ENCODE data around the gene ZNF780B. TPM values are rescaled to one million over a fixed set of nuclear protein-coding genes. Genes with fewer than 3 reads are reported as not detected.
A peak's percentile ranks its signal among the peaks of the same experiment; 100 is the strongest.
"Not testable (repeated sequence)": the region's sequence is repeated elsewhere in the genome, so short reads cannot be mapped to it uniquely, and the experiment has no call there.

The ZNF780B gene
- total RNA-seq (2014; rRNA removed; shearing (Covaris generic)) = 4.9 and 20.8 TPM in 2 replicates

GRCh38 chr19:40055832-40056504 is at the start of gene ZNF780B:
ZNF780B (minus strand) TSS chr19:40056231; CDS start chr19:40050332, 5,899 bp downstream.
- peak; percentile 69 for DNase-seq (ENCODE audit: low read depth)

GRCh38 chr19:40104754-40105153 is 48.7 kb upstream of the ZNF780B start:
- no peak for DNase-seq (ENCODE audit: low read depth)

GRCh38 chr19:40103600-40103999 is 47.6 kb upstream of the ZNF780B start:
- no peak for DNase-seq (ENCODE audit: low read depth)

GRCh38 chr19:40101813-40102212 is 45.8 kb upstream of the ZNF780B start:
- no peak for DNase-seq (ENCODE audit: low read depth)

GRCh38 chr19:40093416-40093815 is 37.4 kb upstream of the ZNF780B start:
- DNase-seq (ENCODE audit: low read depth) = no peak

- no peak for DNase-seq (ENCODE audit: low read depth)
Measured at GRCh38 chr19:40091205-40092129, 35.4 kb upstream of the ZNF780B start.

GRCh38 chr19:40090241-40091204 is 34.5 kb upstream of the ZNF780B start, which contains the start of gene ZNF780A:
ZNF780A (minus strand) TSS chr19:40090943; CDS start chr19:40084753, 6,190 bp downstream.
- DNase-seq (ENCODE audit: low read depth) = peak; percentile 81

- DNase-seq (ENCODE audit: low read depth) = no peak
Measured at GRCh38 chr19:40089462-40089861, 33.4 kb upstream of the ZNF780B start.

- no peak for DNase-seq (ENCODE audit: low read depth)
Measured at GRCh38 chr19:40088299-40089047, 32.4 kb upstream of the ZNF780B start.

GRCh38 chr19:40084948-40085347 is 28.9 kb upstream of the ZNF780B start:
- no peak for DNase-seq (ENCODE audit: low read depth)

- no peak for DNase-seq (ENCODE audit: low read depth)
Measured at GRCh38 chr19:40081411-40081810, 25.4 kb upstream of the ZNF780B start.

- no peak for DNase-seq (ENCODE audit: low read depth)
Measured at GRCh38 chr19:40080289-40080688, 24.3 kb upstream of the ZNF780B start.

GRCh38 chr19:40078377-40078776 is 22.3 kb upstream of the ZNF780B start:
- DNase-seq (ENCODE audit: low read depth) = no peak

GRCh38 chr19:40070058-40070457 is 14.0 kb upstream of the ZNF780B start:
- no peak for DNase-seq (ENCODE audit: low read depth)

GRCh38 chr19:40059624-40060023 is 3.6 kb upstream of the ZNF780B start:
- DNase-seq (ENCODE audit: low read depth) = no peak

GRCh38 chr19:40057166-40057565 is 1.1 kb upstream of the ZNF780B start:
- DNase-seq (ENCODE audit: low read depth) = no peak

- DNase-seq (ENCODE audit: low read depth) = no peak
Measured at GRCh38 chr19:40056505-40056904, 474 bp upstream of the ZNF780B start.

- no peak for DNase-seq (ENCODE audit: low read depth)
Measured at GRCh38 chr19:40055049-40055448, 982 bp downstream of the ZNF780B start.

GRCh38 chr19:40054632-40055031 is 1.4 kb downstream of the ZNF780B start:
- DNase-seq (ENCODE audit: low read depth) = no peak

- DNase-seq (ENCODE audit: low read depth) = no peak
Measured at GRCh38 chr19:40053491-40053890, 2.5 kb downstream of the ZNF780B start.

- DNase-seq (ENCODE audit: low read depth) = not testable (repeated sequence)
Measured at GRCh38 chr19:40041718-40042117, 14.3 kb downstream of the ZNF780B start.
